ENCODE results near the gene ZNF225.
A peak's percentile ranks its signal among the peaks of the same experiment; 100 is the strongest.

ZNF225 gene

DNA sequence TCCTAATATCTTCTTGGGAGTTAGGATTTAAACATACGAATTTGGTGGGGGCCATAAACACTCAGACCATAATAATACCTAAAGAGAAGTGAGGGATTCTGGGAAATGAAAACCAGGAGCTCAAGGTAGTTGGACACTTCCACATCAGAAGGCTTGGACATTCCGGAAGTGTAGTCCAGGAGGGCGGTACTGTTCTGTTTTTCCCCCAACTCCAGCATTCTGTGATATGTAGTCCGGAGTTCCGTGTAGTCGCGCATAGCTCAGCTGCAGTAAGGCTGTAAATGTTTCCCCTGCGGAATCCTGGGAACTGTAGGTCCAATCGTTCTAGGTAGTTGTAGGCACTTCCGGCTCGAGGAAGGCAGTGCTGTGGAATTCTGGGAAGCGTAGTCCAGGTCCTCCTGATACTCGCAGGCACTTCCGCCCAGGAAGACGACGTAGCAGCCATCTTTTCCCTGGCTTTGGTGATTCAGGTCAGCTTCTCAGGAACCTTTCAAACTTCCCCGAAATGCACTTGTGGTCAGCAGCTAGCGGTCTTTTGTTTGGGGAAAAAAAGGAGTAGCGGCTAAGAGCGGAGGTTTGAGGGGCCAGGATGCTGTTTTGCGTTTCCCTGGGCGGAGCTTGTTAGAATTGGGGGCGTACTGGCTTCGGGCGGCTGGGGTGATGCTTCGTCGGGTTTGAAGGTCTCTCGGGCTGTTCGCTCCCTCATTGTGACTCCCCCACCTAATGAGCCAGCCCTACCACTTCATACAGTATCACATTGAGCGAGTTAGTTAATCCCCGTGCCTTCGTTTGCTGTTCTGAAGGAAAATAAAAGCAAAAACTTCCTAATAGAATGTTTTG lies 51.7 kb downstream of the ZNF225 start, which contains the start of gene ZNF226 (continued):
- no peak; the same call in 1 of the 2 replicates for TF ChIP-seq PRDM4 (tag by site-specific recombination; IDR thresholded peaks at IDR 0.05)
- TF ChIP-seq ZBTB8A (tag by site-specific recombination; IDR thresholded peaks at IDR 0.05): peak; percentile 63
- TF ChIP-seq, protein P1, sequence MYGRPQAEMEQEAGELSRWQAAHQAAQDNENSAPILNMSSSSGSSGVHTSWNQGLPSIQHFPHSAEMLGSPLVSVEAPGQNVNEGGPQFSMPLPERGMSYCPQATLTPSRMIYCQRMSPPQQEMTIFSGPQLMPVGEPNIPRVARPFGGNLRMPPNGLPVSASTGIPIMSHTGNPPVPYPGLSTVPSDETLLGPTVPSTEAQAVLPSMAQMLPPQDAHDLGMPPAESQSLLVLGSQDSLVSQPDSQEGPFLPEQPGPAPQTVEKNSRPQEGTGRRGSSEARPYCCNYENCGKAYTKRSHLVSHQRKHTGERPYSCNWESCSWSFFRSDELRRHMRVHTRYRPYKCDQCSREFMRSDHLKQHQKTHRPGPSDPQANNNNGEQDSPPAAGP (tag by site-specific recombination; IDR thresholded peaks at IDR 0.05): peak; percentile 64
- no peak for TF ChIP-seq ZNF26 (tag by site-specific recombination; IDR thresholded peaks at IDR 0.05)
- no peak for TF ChIP-seq SCRT1 (tag by site-specific recombination; IDR thresholded peaks at IDR 0.05; ENCODE audit: borderline replicate concordance)
- peak; percentile 98 for TF ChIP-seq SP3 (tag by site-specific recombination; IDR thresholded peaks at IDR 0.05)
- no peak for TF ChIP-seq ZNF658 (tag by site-specific recombination; IDR thresholded peaks at IDR 0.05)
- TF ChIP-seq KLF16 (tag by site-specific recombination; IDR thresholded peaks at IDR 0.05): peak; percentile 91
- TF ChIP-seq ZNF23 (tag by site-specific recombination; IDR thresholded peaks at IDR 0.05; ENCODE audit: borderline replicate concordance): no peak
- TF ChIP-seq, protein P2, sequence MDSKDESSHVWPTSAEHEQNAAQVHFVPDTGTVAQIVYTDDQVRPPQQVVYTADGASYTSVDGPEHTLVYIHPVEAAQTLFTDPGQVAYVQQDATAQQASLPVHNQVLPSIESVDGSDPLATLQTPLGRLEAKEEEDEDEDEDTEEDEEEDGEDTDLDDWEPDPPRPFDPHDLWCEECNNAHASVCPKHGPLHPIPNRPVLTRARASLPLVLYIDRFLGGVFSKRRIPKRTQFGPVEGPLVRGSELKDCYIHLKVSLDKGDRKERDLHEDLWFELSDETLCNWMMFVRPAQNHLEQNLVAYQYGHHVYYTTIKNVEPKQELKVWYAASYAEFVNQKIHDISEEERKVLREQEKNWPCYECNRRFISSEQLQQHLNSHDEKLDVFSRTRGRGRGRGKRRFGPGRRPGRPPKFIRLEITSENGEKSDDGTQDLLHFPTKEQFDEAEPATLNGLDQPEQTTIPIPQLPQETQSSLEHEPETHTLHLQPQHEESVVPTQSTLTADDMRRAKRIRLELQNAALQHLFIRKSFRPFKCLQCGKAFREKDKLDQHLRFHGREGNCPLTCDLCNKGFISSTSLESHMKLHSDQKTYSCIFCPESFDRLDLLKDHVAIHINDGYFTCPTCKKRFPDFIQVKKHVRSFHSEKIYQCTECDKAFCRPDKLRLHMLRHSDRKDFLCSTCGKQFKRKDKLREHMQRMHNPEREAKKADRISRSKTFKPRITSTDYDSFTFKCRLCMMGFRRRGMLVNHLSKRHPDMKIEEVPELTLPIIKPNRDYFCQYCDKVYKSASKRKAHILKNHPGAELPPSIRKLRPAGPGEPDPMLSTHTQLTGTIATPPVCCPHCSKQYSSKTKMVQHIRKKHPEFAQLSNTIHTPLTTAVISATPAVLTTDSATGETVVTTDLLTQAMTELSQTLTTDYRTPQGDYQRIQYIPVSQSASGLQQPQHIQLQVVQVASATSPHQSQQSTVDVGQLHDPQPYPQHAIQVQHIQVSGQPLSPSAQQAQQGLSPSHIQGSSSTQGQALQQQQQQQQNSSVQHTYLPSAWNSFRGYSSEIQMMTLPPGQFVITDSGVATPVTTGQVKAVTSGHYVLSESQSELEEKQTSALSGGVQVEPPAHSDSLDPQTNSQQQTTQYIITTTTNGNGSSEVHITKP (tag by site-specific recombination; IDR thresholded peaks at IDR 0.05): peak; percentile 97
- peak; percentile 100 for TF ChIP-seq ZNF580 (tag by site-specific recombination; IDR thresholded peaks at IDR 0.05)
- peak; percentile 82 for TF ChIP-seq ZNF558 (tag by site-specific recombination; IDR thresholded peaks at IDR 0.05)
- 0 out of 2 replicates have a peak, but pooled peaks have one; percentile 19 for TF ChIP-seq ZNF16 (tag by site-specific recombination; IDR thresholded peaks at IDR 0.05; ENCODE audit: low read depth)
- 0 out of 2 replicates have a peak, but pooled peaks have one; percentile 9 for TF ChIP-seq ZNF623 (tag by site-specific recombination; IDR thresholded peaks at IDR 0.05)
- TF ChIP-seq ZNF433 (tag by site-specific recombination; IDR thresholded peaks at IDR 0.05; ENCODE audit: low read depth): no peak
- TF ChIP-seq GLIS1 (tag by site-specific recombination; IDR thresholded peaks at IDR 0.05): peak; percentile 51; the same call in 1 of the 2 replicates
- TF ChIP-seq ZNF514 (tag by site-specific recombination; IDR thresholded peaks at IDR 0.05): no peak
- TF ChIP-seq ZNF266 (tag by site-specific recombination; IDR thresholded peaks at IDR 0.05; ENCODE audit: low read depth): no peak
- TF ChIP-seq ZNF324 (tag by site-specific recombination; IDR thresholded peaks at IDR 0.05): peak; percentile 53; the same call in 1 of the 2 replicates
- peak; percentile 54 for TF ChIP-seq ZFP37 (tag by site-specific recombination; IDR thresholded peaks at IDR 0.05)
- TF ChIP-seq ZBTB44 (tag by site-specific recombination; IDR thresholded peaks at IDR 0.05): peak; percentile 81; the same call in 1 of the 2 replicates
- TF ChIP-seq KLF8 (tag by site-specific recombination; IDR thresholded peaks at IDR 0.05): peak; percentile 90
- TF ChIP-seq ZNF488 (tag by site-specific recombination; IDR thresholded peaks at IDR 0.05): no peak
- no peak; the same call in 1 of the 2 replicates for TF ChIP-seq ZNF214 (tag by site-specific recombination; IDR thresholded peaks at IDR 0.05; ENCODE audit: borderline replicate concordance)
- TF ChIP-seq ZNF629 (tag by site-specific recombination; IDR thresholded peaks at IDR 0.05): peak; percentile 93
- TF ChIP-seq ZNF768 (tag by site-specific recombination; IDR thresholded peaks at IDR 0.05): peak; percentile 57; the same call in 1 of the 2 replicates
- TF ChIP-seq ZNF76 (tag by site-specific recombination; IDR thresholded peaks at IDR 0.05; ENCODE audit: borderline replicate concordance, low read depth): peak; percentile 100
- no peak for TF ChIP-seq ZSCAN23 (tag by site-specific recombination; IDR thresholded peaks at IDR 0.05)

Measured in HEK293 (cell line).